Adrenal gland (tissue), 5 donors: Measurements from ENCODE around the gene TBRG4.

Experiments
- CTCF ChIP-seq, 6 experiments: fragments of 450-650 bp in 4 of 6; fragments of 200-600 bp in 2 of 6; sonication (generic) in 1 of 6; IDR thresholded peaks; 1 replicate in 5 of 6; 2 replicates in 1 of 6; pipeline versions ENCODE4 v1.5.1 to v1.8.0; 2016 to 2021; ENCODE audit warnings: antibody characterized with exemption in 6 of 6, mild to moderate bottlenecking in 2 of 6, moderate library complexity in 1 of 6
- POLR2A ChIP-seq, 2 donors: fragments of 450-650 bp; IDR thresholded peaks; one replicate each; pipeline ENCODE4 v1.6.1; 2017; ENCODE audit warnings: antibody characterized with exemption in 2 of 2, mild to moderate bottlenecking in 2 of 2, moderate library complexity in 1 of 2
- donor health status: DM: no; HTN: no; CAD: no.

- TF ChIP-seq CTCF (IDR thresholded peaks at IDR 0.05) (no peak), POLR2A (IDR thresholded peaks at IDR 0.05) (no peak)
Measured at GRCh38 chr7:45081670-45081974, 29.9 kb downstream of the TBRG4 start.
